NCI-H2196 (cell line): Measurements from ENCODE around the gene RABL6.
"Not testable (repeated sequence)": the region's sequence is repeated elsewhere in the genome, so short reads cannot be mapped to it uniquely, and the experiment has no call there.

ENCODE experiments used
- DNase-seq: peaks from one replicate; lab custom pipeline; 2025; ENCODE audit not compliant: unreplicated experiment; lab: John Stamatoyannopoulos, UW

Gene RABL6

GRCh38 chr9:136807281-136808074, at the start of gene RABL6:
Gene RABL6, plus strand, starts transcription at chr9:136807948. Its CDS starts 249 bp downstream, at chr9:136808197.
- peak; percentile 82 for DNase-seq

GRCh38 chr9:136759001-136759400, 48.7 kb upstream of the RABL6 start:
- no peak for DNase-seq

DNA sequence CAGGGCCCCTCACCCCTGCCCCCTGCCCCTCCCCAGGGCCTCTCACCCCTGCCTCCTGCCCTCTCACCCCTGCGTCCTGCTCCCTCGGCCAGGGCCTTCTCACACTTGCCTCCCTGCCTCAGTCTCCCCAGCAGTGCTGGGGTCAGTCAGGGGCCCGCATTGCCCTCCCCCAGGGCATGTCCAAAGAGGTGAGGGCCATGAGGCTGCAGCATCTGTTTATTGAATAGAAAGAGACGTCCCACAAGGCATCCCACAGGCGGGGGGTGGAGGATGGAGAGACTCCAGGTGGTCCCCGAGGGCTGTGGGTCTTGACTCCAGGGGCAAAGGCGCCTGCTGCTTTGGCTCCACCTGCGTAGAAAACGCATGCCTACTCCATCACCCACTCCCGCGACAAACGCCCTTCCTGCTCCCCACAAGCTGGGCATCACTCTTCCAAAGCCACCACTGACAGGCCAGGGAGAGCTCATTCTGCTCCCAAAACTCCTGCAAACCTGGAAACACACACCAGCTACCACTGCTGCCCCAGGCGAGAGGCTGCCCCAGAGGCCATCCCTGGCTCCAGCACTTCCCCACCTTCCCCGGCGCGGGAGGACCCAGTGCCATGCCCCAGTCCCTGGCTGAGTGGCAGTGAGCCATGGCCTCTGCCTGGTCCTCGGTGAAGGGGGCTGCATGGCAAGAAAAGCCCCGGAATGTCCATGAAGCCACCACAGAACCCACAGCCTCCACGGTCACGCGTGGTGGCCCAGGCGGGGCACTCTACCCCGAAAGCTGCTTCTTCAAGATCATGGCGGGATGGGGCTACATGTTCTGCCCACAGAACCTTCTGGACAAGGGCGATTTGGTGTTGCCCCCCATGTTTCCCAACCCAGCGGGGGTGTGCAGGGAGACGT, 48.1 kb upstream of the RABL6 start:
- no peak for DNase-seq

GRCh38 chr9:136760424-136760823, 47.3 kb upstream of the RABL6 start:
- no peak for DNase-seq

- DNase-seq, result not testable (repeated sequence)
Measured at GRCh38 chr9:136760834-136761544, 46.8 kb upstream of the RABL6 start.

GRCh38 chr9:136761545-136761981, 46.2 kb upstream of the RABL6 start:
- DNase-seq, result no peak

- DNase-seq, result no peak
Measured at GRCh38 chr9:136762221-136762691, 45.5 kb upstream of the RABL6 start.

DNA sequence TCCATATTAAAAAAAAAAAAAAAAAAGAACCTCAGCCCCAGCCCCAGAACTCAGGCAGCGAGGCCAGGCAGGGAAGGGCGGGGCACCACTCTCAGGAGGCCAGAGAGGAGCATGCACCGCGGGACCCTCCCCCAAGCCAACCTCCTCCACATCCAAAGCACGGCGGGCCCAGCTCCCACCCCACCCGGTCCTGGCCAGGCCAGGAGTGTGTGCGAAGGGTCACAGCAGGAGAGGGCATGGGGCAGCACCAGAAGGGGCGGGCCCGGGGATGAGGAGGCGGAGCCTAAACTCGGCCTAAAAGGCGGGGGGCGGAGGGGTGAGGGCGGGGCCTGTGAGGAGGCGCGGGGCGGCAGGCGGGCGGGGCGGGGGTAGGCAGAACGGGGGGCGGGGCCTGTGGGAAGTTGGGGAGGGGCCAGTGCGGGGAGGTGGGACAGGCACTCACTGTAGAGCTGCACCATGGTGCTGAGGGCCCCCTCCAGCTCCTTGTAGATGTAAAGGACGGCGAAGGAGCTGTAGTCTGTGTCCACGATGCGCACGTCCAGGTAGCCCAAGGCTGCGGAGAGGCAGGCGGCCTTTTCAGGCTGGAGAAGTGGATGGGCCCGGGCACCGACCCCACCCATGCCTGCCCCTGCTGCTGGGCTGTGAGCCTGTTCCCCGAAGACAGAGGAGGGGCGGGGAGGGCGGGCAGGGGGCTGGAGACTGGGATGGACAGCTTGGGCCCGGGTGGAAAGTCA, 44.7 kb upstream of the RABL6 start:
- no peak for DNase-seq

DNA sequence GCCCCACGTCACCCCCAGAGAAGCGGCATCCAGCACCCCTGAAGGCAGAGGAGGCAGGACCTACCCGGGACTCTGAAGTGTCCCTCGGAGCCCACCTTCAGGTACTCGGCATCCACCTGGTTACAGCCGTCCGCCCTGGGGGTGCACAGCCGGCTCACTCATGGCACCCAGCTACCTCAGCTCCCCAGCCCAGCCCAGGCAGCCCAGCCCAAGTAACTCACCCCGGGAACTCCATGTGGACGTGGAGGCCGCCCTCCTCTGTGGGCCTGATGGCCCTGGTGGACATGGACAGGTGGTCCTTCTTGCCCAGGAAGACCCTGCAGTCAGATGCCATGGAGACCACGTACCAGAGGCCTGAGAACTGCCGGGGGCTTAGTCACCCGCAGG, 44.1 kb upstream of the RABL6 start:
- no peak for DNase-seq

DNA sequence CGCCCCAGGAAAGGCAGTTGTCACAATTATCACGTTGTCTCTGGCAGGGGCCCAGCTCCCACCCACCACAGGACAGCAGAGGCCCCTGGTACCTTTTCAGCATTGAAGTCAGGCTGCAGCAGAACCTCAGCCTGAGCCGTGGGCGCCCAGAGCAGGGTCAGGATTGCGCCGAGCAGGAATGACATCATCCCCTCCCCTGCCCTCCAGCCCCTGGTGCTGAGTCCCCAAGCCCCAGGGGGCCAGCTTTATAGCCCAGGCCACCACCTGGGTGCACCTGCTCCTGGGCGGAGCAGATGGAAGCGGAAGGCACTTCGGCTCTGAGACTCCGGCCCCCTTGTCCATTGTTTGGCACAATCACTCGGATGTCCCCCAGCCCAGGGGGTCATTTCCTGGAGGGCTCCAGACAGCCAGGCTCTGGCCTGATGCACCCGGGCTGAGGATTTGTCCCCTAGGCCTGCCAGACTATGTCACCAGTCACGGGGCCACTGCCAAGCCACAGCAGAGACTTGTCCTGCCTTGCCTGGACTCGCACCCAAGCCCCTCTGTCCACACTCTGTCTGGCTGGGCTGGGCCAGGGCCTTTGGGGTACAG, 43.4 kb upstream of the RABL6 start, which contains the start of gene LCN15:
TSS of gene LCN15 (minus strand) at position 218 of the 591 bp plus-strand sequence. CDS start at position 188, 30 bp downstream.
- DNase-seq, result peak; percentile 26

DNA sequence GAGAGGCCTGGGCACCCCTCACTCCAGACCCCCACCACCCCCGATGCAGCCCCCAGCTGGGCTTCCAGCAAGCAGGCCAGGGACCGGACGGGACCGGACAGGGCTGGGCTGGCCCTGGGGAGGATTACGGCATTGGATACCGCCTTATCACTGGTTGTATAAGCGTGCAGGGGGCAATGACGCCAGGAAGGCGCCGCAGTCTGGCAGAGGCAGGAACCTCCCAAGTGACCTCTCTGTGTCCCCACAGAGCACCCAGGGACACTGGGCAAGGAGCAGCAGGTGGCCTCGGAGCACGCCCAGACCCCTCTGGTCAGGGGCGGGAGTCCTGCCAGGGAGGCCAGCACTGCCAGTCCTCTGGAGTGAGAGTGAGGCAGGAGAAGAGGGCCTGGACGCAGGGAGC, 42.7 kb upstream of the RABL6 start:
- DNase-seq, result no peak

DNA sequence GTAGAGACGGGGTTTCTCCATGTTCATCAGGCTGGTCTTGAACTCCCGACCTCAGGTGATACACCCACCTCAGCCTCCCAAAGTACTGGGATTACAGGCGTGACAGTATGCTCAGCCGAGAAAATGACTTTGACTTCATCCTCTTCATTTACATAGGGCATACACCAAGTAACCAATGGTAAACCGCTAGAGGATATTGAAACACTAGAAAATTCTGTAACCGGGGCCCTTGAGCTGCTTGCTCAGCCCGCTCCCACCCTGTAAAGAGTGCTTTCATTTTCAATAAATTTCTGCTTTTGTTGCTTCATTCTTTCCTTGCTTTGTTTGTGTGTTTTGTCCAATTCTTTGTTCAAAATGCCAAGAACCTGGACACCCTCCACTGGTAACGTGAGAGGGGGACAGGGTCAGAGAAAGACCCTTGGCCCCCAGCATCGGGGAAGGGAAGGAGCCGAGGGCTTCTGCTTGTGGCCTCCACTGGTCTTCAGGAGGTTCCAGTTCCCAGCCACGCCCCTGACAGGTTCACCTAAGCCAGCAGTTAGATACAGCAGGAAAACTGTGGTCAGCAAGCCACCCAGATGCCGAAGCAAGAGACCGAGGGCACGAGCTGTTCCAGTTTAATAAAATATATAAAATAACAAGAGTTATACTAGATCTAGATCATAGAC, 41.9 kb upstream of the RABL6 start:
- not testable (repeated sequence) for DNase-seq

GRCh38 chr9:136766410-136767120, 41.2 kb upstream of the RABL6 start:
- DNase-seq, result peak; percentile 78

- peak; percentile 23 for DNase-seq
Measured at GRCh38 chr9:136769710-136770191, 38.0 kb upstream of the RABL6 start.

DNA sequence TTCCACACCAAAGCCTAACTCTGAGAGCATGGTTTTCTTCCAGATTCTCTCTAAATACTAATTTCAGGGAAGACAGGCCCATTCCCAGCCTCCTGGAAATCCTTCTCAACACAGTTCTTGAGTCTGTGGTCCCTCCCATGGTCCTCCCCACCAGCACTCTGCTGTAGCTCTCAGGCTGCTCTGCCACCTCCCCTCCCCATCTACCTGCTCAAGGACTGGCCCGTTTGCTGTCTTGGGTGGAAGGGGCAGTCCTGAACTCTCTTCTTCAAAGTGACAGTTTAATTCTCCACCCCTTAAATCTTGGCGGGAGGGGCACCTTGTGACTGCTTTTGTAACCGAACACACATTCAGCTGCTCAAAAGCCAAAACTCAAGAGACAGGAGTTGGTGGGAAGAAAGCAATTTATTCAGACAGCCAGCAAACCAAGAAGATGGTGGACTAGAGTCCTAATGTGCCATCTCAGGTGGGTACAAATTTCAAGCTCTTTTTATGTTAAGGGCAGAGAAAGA, 35.8 kb upstream of the RABL6 start:
- DNase-seq, result no peak

- no peak for DNase-seq
Measured at GRCh38 chr9:136773386-136774044, 34.2 kb upstream of the RABL6 start.

- DNase-seq, result no peak
Measured at GRCh38 chr9:136774416-136775045, 33.2 kb upstream of the RABL6 start.
